Neutrophil (primary cell): ENCODE data around the gene TUBA1A.

Experiments used
- H3K27ac ChIP-seq: fragments of 200-600 bp; sonication (generic); 2 replicates; pipeline ENCODE4 v1.5.1; 2016; ENCODE audit warnings: mild to moderate bottlenecking, moderate library complexity
- H3K27me3 ChIP-seq: fragments of 200-600 bp; sonication (generic); 2 replicates; pipeline ENCODE4 v1.6.0; 2016; ENCODE audit warnings: mild to moderate bottlenecking
- H3K36me3 ChIP-seq: fragments of 200-600 bp; sonication (generic); 2 replicates; pipeline ENCODE4 v1.5.1; 2017
- H3K4me1 ChIP-seq, 2 experiments: fragments of 200-600 bp in 1 of 2; sonication (generic) in 1 of 2; 1 replicate in 1 of 2; 2 replicates in 1 of 2; pipeline versions ENCODE4 v1.5.1 to v1.6.1; 2013 to 2016; ENCODE audit warnings: low read depth in 1 of 2, low read length in 1 of 2, mild to moderate bottlenecking in 1 of 2, moderate library complexity in 1 of 2; ENCODE audit not compliant: control insufficient read depth in 1 of 2, insufficient read depth in 1 of 2
- H3K4me3 ChIP-seq, 2 experiments: fragments of 200-600 bp in 1 of 2; sonication (generic) in 1 of 2; 1 replicate in 1 of 2; 2 replicates in 1 of 2; pipeline ENCODE4 v1.5.1; 2013 to 2016; ENCODE audit warnings: low read depth in 1 of 2, low read length in 1 of 2, mild to moderate bottlenecking in 1 of 2, moderate library complexity in 1 of 2
- H3K9me3 ChIP-seq: fragments of 200-600 bp; sonication (generic); 2 replicates; pipeline ENCODE4 v1.5.1; 2016
- TF ChIP-seq, protein P1 (sequence below): fragments of 200-600 bp; sonication (generic); IDR thresholded peaks from 2 replicates; pipeline ENCODE4 v1.5.1; 2016; ENCODE audit warnings: antibody characterized with exemption

Gene TUBA1A

DNA sequence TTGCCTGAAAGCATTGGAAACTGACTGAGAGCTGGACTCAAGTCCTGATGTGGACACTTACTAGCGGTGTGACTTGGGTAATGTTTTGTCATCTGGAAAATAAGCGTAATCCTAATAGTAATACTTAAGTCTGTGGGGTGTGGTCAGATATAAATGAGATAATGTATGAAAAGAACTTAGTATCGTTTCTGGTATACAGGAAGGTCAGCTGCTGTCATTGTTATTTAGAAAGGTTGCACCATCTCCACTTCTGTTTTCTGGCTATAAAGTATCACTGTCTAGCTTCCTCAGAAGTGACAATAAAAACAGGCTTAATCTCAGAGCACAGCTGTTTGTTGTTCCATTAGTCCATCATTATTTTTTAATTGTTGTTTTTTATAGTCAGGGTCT is 41.9 kb upstream of the TUBA1A start:
- Histone ChIP-seq H3K4me1 (peaks cover 53 to 54% of the 10 kb centered on the region in 2 experiments), H3K9me3 (no peaks in the 10 kb centered on the region), H3K27ac (peak overlapping the region; percentile 99), H3K27me3 (no peaks in the 10 kb centered on the region), H3K4me3 (peak overlapping the region; percentile 79 to 80), H3K36me3 (no peaks in the 10 kb centered on the region)
- TF ChIP-seq, protein P1, sequence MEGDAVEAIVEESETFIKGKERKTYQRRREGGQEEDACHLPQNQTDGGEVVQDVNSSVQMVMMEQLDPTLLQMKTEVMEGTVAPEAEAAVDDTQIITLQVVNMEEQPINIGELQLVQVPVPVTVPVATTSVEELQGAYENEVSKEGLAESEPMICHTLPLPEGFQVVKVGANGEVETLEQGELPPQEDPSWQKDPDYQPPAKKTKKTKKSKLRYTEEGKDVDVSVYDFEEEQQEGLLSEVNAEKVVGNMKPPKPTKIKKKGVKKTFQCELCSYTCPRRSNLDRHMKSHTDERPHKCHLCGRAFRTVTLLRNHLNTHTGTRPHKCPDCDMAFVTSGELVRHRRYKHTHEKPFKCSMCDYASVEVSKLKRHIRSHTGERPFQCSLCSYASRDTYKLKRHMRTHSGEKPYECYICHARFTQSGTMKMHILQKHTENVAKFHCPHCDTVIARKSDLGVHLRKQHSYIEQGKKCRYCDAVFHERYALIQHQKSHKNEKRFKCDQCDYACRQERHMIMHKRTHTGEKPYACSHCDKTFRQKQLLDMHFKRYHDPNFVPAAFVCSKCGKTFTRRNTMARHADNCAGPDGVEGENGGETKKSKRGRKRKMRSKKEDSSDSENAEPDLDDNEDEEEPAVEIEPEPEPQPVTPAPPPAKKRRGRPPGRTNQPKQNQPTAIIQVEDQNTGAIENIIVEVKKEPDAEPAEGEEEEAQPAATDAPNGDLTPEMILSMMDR, result peak; percentile 20

DNA sequence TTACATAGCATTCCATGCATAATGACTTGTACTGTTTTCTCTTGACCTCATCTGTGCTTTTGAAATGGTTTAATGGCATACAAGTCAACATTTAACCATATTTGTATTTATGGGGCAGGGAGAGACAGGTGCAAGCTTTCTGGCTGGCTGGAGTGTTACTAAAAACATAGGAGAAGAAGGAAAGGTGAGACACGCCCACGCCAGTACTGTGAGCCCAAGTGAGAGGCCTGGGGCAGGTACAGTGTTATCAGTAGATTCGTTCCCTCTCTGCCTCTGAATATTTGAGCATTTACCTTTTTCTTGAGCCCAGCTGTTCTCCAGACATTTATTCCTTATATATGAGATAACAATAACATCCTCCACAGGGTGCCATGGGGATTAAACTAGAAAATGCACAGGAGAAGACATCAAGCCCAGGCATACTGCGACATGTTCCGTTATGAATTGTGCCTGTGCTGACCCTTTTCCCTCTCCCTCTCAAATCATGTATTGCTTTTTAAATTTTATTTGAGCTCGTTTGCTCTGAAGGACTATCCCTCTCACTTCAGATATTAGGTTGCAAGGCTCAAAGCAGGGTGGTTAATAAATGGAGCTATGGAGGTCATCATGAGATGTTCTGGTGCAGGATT is 41.4 kb upstream of the TUBA1A start:
- H3K9me3 ChIP-seq, result no peaks in the 10 kb centered on the region
- peaks cover 55 to 59% of the 10 kb centered on the region in 2 experiments for H3K4me1 ChIP-seq
- peak overlapping the region; percentile 79 to 80 for H3K4me3 ChIP-seq
- TF ChIP-seq, protein P1, result no peak
- peak overlapping the region; percentile 99 for H3K27ac ChIP-seq
- no peaks in the 10 kb centered on the region for H3K36me3 ChIP-seq
- H3K27me3 ChIP-seq, result no peaks in the 10 kb centered on the region

DNA sequence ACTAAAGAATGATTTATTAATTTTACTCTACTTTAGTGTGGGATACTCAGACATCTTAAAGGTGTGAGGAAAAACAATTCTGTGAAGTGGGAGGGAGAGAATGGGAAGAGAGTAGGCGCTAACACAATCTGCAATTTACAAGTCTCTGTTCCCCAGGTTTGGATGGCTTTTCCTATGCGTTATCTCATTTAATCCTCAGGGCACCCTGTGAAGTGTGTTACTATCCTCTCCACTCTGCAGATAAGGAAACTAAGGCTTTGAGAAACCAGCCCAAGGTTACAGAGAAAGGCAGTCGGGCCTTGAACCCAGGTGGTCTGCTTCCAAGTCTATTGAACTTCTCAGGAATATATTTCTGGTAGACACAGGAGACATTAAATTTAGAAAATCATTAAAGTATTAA is 39.8 kb upstream of the TUBA1A start:
- Histone ChIP-seq H3K4me3 (no peak overlapping the region), H3K4me1 (peaks cover 54% of the 10 kb centered on the region in 2 experiments), H3K27me3 (no peaks in the 10 kb centered on the region), H3K36me3 (no peaks in the 10 kb centered on the region), H3K9me3 (no peaks in the 10 kb centered on the region), H3K27ac (no peak overlapping the region)
- TF ChIP-seq, protein P1, result no peak

DNA sequence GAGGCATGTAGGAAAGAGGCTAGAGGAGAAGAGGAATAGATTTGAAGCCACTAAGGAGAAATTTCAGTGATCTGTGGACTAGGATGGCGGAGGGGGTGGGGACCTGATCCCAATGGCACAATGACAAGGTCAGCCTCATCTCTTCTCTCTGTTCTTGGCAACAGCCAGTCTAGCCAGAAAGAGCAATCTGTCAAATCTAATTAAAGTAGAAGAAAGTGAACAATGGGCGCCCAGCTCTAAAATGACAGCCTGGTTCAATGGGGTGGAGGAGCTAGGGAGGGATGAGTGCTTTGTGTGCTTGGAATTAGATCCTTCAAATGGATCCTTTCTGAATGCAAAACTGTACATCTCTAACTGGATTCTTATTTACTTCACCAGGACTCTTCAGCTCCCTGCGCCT is 38.8 kb upstream of the TUBA1A start:
- Histone ChIP-seq H3K27ac (peak overlapping the region; percentile 5), H3K4me1 (peaks cover 54% of the 10 kb centered on the region in 2 experiments), H3K4me3 (no peak overlapping the region), H3K9me3 (no peaks in the 10 kb centered on the region), H3K36me3 (no peaks in the 10 kb centered on the region), H3K27me3 (no peaks in the 10 kb centered on the region)
- TF ChIP-seq, protein P1, result no peak

DNA sequence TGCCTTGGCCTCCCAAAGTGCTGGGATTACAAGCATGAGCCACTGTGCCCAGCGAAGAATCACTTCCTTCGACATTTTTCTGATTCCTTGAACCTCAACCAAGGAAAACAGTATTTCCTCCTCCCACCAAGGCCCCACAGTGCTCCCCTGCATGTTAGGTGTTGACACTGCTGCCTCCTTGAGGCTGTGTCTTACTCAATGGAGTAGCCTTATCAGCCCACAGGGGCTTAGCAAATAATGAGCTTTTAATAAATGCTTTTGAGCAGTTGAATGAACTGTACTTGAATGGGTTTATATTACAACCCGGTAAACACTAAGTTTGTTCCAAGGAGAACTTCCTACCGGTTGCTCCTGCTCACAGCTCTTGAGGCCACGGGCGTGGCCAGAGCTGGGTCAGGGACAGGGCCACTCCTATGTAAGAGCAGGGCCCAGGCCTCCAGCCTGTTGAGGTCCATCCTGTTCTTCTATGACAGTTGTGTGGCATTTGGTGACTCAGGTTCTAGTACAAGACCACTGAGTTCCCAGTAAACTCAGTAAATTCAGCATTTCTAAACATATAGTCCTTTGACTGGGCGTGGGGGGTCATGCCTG is 36.8 kb upstream of the TUBA1A start:
- no peaks in the 10 kb centered on the region for H3K9me3 ChIP-seq
- peak overlapping the region; percentile 49 for H3K27ac ChIP-seq
- peaks cover 54% of the 10 kb centered on the region in 2 experiments for H3K4me1 ChIP-seq
- no peaks in the 10 kb centered on the region for H3K27me3 ChIP-seq
- TF ChIP-seq, protein P1, result no peak
- H3K36me3 ChIP-seq, result no peaks in the 10 kb centered on the region
- no peak overlapping the region for H3K4me3 ChIP-seq
